ENCODE measurements around the gene ENAH.

ENAH gene

DNA sequence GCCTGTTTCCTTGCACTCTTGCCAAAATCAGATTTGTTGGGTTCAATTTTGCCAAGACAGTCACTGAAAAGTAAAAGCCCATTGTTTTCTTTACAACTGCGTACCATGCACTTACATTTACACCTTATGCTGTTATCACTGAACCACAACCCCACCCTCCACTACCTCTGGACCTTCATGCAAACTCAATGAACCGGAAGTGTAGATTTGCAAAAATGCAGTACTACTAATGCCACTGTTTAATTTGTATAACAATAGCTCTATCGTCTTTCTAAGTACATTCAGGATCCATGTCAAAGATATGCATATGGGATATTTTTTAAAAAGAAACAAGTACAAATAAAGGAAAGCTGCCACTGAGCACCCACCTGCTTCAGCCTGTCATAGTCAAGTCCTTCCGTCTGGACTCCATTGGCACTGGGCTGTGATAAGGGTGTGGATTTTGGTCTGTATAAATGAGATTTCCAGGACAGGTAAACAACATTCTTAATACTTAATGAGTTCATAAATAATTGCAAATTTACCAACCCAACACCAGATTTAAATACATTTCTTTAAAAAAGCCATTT lies 152.2 kb downstream of the ENAH start:
- no peak for DNase-seq (ENCODE audit: low read depth)
- no peak overlapping the region for H3K4me3 ChIP-seq (ENCODE audit: low read depth, low read length)
- TF ChIP-seq, protein P1, sequence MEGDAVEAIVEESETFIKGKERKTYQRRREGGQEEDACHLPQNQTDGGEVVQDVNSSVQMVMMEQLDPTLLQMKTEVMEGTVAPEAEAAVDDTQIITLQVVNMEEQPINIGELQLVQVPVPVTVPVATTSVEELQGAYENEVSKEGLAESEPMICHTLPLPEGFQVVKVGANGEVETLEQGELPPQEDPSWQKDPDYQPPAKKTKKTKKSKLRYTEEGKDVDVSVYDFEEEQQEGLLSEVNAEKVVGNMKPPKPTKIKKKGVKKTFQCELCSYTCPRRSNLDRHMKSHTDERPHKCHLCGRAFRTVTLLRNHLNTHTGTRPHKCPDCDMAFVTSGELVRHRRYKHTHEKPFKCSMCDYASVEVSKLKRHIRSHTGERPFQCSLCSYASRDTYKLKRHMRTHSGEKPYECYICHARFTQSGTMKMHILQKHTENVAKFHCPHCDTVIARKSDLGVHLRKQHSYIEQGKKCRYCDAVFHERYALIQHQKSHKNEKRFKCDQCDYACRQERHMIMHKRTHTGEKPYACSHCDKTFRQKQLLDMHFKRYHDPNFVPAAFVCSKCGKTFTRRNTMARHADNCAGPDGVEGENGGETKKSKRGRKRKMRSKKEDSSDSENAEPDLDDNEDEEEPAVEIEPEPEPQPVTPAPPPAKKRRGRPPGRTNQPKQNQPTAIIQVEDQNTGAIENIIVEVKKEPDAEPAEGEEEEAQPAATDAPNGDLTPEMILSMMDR (IDR thresholded peaks at IDR 0.05; ENCODE audit: control insufficient read depth, extremely low read depth, insufficient read depth): no peak

DNA sequence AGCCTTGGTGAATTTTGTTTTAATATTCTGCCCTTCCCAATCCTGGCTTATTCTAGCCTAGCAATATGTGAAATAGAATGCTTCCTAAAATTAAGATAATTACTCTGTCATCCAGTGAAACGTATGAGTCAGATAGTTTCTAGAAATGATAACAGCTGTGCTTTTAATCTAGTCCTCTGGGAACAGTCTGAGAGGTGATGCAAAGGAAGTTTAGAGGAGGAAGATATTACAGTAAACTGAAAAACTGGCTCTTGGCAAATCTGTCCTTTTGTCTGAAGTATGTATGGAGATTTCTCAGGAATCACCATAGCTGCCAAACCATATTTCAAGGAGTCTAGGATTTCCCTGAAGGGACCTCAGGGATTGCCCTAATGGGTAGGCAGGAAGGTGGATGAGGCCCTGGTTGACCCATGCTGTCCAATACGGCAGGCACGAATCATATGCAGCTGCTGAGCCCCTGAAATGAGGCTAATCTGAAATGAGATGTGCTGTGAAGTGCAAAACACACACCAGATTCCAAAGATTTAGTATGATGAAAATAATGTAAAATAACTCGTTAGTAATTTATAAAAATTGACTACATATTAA lies 154.3 kb downstream of the ENAH start:
- no peak for DNase-seq (ENCODE audit: low read depth)
- TF ChIP-seq, protein P1 (IDR thresholded peaks at IDR 0.05; ENCODE audit: control insufficient read depth, extremely low read depth, insufficient read depth): no peak
- H3K4me3 ChIP-seq (ENCODE audit: low read depth, low read length): no peak overlapping the region

DNA sequence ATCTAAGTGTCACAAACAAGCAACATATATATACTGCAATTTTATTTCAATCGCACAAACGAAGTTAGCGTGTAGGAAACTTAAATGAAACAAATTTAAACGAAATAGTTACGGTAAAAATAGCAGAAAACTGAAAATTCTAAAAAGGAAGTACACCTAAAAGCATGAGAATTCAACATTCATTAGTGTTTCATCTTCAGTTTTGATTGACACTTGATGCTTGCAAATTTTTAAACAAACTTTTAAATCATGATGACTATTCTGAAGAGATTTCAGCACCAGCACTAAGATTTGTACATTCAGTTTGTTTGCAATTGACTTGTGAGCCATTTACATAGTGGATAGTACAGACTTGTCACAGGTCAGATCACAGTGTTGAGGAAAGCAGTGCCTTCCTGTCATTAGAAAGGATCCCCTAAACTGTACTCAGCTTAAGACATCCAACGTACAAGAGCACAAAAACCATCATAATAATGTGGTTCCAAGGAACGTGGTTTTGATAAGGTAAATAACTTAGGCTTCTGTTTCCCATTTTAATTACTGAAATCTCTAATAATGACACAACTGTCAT lies 158.0 kb downstream of the ENAH start:
- no peak for DNase-seq (ENCODE audit: low read depth)
- TF ChIP-seq, protein P1 (IDR thresholded peaks at IDR 0.05; ENCODE audit: control insufficient read depth, extremely low read depth, insufficient read depth): no peak
- no peak overlapping the region for H3K4me3 ChIP-seq (ENCODE audit: low read depth, low read length)

DNA sequence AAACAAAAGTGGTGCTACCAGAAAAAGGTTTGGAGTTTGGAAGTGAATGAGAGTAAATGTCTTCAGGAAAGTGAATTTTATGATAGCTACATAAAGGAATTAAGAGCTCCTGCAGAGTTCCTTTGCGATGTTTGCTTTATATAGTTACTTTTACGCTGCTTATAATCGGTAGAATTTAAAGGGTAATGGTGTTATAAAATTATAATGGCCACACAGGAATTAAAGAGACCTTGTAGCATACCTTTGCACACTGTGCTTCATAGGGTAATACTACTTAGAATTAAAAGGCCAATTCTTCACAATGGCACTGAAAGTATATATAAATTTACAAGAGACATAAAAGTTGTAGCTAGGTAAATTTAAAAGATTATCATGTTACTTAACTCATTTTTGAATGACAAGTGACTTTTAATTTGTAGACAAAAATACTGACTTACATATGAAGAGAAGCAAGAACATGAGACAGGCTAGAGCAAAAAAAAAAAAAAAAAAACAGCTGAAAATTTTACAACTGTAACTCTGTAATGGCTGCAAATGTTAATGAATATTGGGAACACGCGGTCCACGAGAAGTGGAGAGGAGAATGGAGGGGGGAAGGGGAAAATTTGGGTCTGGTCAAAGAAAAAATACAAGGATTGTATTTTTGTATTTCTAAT lies 159.2 kb downstream of the ENAH start:
- no peak for DNase-seq (ENCODE audit: low read depth)
- TF ChIP-seq, protein P1 (IDR thresholded peaks at IDR 0.05; ENCODE audit: control insufficient read depth, extremely low read depth, insufficient read depth): no peak
- no peak overlapping the region for H3K4me3 ChIP-seq (ENCODE audit: low read depth, low read length)

DNA sequence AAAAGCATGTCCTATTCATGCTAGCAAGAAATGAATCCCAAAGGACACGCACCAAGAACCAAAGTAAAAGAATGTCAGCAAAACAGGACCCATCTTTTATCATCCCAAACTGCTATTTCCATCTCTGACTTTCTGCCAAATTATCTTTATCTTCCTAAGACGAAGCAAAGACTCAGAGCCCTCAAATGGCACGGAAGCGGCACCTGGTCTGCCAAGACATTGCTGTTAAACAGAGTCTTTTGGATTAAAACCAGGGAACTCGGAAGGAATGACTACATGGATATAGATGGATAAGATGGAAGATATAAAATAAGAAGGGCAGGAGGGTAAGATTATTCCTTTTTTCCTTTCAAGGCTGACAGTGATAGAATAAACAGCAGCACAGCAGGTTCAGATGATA lies 164.2 kb downstream of the ENAH start:
- TF ChIP-seq, protein P1 (IDR thresholded peaks at IDR 0.05; ENCODE audit: control insufficient read depth, extremely low read depth, insufficient read depth): no peak
- no peak overlapping the region for H3K4me3 ChIP-seq (ENCODE audit: low read depth, low read length)
- peak; percentile 63 for DNase-seq (ENCODE audit: low read depth)

DNA sequence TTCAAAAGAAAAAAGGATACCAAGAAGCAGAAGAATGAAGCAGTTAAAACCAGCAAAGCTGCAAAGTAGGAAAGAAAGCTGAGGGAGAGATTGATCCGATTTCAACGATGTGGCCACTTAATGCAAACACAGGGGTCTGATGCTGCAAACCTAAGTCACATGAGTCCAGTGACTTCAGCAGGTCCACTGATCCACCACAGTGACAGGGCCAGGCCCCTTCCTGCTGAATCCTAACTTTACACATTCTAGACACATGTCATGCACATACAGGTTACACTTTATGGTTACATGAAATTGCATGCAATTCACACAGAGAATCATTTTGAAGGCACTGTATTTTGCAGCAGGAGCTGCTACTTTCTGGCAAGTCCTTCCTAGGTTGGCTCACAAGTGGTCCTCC lies 166.1 kb downstream of the ENAH start:
- TF ChIP-seq, protein P1 (IDR thresholded peaks at IDR 0.05; ENCODE audit: control insufficient read depth, extremely low read depth, insufficient read depth): no peak
- DNase-seq (ENCODE audit: low read depth): no peak
- H3K4me3 ChIP-seq (ENCODE audit: low read depth, low read length): no peak overlapping the region

Measured in LNCaP clone FGC (cell line).